Pulmonary artery endothelial cell (primary cell): ENCODE data around the gene STK38L. TPM values are rescaled to one million over a fixed set of nuclear protein-coding genes. Genes with fewer than 3 reads are reported as not detected.
A peak's percentile ranks its signal among the peaks of the same experiment; 100 is the strongest.

Source experiments
- DNase-seq: peaks from one replicate; pipeline ENCODE4 v3.0.0-alpha.2; 2011; ENCODE audit warnings: low read depth, low spot score
- total RNA-seq: library from RNA; depleted of rRNA; stranded (reverse); fragments of >200 nt; gene quantifications from 2 replicates; pipeline ENCODE4 v1.2.3, GENCODE V29; 2014

The STK38L gene
- total RNA-seq, 1 donor from 2014 or later = 26.6 TPM

- DNase-seq = no peak
These were observed 65.9 kb downstream of the STK38L start for GRCh38 chr12:27309995-27310315.

DNA sequence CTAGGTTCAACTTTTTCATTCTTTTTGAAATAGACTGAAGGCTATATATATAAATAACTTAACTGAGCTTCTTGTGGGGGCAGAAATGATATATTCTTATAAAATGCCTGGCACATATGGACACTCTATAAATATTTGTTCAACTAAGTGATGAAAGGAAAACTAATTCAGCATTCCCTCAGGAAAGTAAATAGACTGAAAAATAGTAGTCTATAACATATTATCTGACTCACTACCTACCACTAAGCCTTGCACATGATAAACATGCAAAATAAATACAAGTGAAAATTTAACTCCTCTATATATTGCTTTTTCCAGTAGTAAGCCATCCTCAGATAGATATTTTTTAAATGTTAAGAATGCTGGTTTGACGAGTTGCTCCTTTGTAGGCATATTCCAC is 72.9 kb downstream of the STK38L start:
- no peak for DNase-seq

DNA sequence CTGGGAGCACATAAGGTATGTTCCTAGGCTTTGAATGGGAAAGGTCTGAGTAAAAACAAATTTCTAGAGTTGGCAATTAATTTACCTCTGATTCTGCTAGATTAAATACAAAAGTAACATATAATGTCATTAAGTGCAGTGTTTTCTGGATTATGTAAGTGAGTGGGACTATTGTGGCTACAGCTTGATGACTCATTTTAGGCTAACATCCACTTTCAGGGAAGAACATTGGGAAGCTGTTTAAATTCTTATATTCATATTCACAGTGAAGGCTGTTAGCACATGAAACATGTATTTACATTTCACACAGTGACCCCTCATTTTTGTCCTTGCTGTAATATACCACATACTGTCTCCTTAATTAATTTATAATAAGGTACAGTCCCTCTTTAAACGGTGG is 75.3 kb downstream of the STK38L start:
- no peak for DNase-seq

- DNase-seq = no peak
These were observed 75.8 kb downstream of the STK38L start for GRCh38 chr12:27319848-27320247.

DNA sequence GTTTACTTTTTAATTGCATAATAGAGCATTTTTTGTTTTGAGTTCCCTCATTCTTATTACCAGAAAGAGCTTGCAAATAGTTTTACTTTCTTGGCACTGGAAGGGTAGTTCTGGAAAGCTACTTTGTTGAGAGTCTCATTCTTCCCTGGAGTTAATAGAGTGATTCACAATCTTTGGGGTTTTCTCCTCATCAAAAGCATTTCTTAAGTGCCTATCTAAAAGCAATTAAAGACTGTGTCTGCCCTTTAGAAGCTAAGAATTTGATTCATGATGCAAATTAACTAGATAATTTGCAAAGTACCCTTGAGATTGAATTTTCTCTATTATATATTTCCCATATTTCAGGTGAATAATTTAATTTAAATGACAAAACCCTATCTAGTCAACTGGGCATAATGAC is 80.4 kb downstream of the STK38L start:
- no peak for DNase-seq

DNA sequence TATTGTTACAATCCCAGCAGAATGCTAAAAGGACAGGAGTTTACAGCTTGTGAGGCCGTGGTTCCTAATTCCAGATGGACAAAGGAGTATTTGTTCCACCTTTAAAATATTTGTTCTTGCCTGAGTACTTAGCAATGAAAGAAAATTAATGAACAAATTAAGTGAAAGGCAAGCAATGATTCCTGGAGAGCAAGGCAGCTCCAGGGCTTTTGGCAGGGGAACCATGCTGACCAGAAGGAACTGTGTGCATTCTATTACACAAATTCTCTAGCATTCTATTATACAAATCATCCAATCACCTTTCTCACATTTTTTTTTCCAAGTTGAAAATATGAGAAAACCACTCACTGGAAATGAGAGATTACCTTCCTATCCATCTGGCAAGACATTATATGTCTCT is 86.8 kb downstream of the STK38L start:
- no peak for DNase-seq

DNA sequence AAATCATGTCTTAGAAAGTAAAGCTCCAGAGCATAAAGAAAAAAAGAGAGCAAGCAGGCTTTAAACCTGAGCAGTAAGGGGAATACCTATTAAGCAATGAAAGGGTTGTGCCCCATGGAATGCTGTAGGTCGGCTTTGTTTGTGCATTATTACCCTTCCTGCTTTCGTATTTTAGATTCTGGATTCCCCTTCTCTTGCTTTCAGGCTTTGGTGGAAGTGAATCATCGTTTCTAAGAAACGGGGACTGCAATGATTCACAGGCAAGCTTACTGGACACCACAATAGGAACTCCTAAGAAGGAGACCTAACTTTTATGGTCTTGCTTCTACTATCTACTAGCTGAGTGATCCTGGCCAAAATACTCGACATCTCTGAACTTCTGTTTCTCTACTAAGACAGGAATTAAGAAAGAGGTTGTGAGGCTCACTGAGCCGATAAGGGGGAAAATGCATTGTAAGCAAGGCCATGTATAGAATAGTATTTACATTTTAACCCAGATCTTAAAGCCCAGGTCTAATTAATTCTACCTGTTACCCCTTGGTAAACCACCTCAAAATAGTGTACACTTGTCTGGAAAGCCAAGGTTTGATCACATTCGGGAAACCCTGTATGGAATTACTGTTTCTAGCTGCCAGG is 87.3 kb downstream of the STK38L start:
- peak; percentile 87 for DNase-seq

DNA sequence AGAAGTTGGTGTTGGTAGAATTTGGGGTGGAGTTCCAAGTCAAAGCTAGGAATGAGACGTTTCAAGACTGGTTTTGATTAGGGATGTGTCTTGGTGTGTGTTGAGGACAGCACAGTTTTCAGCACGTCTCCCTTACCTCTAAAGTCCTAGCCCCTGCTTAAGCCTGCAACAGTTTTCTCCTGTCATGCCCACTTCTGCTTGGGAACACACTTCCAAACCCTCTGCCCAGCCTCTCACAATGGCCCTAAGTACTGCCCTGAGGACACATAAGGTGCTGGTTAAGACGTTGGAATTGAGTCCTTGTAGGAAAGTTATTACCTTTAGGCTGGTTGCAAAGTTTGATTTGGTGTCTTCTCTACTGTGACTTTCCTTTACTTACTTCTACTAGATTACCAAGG is 87.8 kb downstream of the STK38L start:
- no peak for DNase-seq

GRCh38 chr12:27332407-27332713 is 88.3 kb downstream of the STK38L start:
- no peak for DNase-seq

- no peak for DNase-seq
These were observed 88.8 kb downstream of the STK38L start, which contains the start of gene BMAL2 for GRCh38 chr12:27332714-27333402. Gene BMAL2 (plus strand): TSS chr12:27332836. CDS start chr12:27333073, 237 bp downstream.

GRCh38 chr12:27333403-27334009 is 89.4 kb downstream of the STK38L start:
- DNase-seq = no peak

DNA sequence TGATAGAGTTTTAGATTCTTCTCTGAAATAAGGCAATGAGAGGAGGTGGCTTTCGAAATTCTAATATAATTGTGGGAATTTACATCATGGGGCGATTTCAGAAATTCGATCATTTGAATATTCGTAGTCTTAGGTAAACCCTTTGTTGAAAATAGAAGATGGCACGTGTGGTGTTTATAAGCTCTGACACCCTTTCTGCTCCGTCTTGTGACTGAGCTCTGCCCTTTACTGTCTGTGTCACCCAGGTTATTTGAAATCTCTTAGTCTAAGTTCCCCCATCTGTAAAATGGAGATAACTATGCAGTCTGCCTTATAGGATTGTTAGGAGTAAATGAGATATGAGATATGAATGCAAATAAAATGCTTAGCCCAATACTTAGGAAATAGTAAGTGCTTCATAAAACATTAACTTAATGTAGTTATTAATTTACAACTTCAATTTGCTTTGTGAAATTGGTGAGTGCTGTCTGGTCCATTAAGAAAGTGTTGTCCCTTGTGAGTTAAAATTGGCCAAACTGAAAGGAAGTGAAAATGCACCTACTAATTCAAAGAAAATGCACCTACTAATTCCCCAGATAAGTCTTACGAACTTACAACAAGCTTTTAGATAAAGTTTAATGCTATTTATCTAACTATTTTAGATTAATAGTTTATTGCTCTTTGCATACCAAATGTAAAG is 90.1 kb downstream of the STK38L start:
- no peak for DNase-seq

GRCh38 chr12:27334721-27335082 is 90.6 kb downstream of the STK38L start:
- no peak for DNase-seq

GRCh38 chr12:27335364-27336281 is 91.5 kb downstream of the STK38L start:
- DNase-seq = no peak

GRCh38 chr12:27336282-27336653 is 92.2 kb downstream of the STK38L start:
- DNase-seq = no peak

- DNase-seq = no peak
These were observed 93.3 kb downstream of the STK38L start for GRCh38 chr12:27337376-27337775.

GRCh38 chr12:27338473-27338872 is 94.4 kb downstream of the STK38L start:
- DNase-seq = no peak

DNA sequence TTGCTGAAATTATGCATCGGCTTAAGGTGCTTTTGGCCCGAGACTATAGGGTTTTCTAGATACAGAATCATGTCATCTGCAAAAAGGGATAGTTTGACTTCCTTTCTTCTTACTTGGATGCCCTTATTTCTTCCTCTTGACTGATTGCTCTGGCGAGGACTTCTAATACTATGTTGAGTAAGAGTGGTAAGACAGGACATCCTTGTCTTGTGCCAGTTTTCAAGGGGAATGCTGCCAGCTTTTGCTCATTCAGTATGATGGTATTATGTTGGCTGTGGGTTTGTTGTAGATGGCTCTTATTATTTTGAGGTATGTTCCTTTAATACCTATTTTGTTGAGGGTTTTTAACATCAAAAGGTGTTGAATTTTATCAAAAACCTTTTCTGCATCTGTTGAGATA is 96.9 kb downstream of the STK38L start:
- no peak for DNase-seq

DNA sequence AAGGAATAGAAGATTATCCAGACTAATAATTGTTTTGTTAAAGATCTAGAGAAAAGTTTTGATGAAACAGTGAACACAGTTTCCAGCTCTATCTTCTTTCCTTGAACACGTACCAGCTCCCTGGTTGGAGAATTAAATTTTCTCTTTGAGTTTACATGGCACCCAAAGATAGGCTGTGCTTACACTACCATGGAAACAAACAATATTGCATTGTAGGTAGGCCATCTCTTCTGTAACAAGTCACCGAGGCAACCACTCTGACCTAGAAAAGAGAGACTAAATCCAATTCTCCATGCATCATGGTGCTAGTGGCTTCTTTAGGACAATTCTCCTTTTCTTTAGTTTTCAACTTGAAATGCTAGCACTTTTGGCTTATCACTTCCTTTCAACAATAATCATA is 98.5 kb downstream of the STK38L start:
- no peak for DNase-seq

- peak; percentile 47 for DNase-seq
These were observed 99.3 kb downstream of the STK38L start for GRCh38 chr12:27343255-27344000.

- no peak for DNase-seq
These were observed 100.2 kb downstream of the STK38L start for GRCh38 chr12:27344246-27344645.
